ENCODE measurements around the gene FLT1.

DNA sequence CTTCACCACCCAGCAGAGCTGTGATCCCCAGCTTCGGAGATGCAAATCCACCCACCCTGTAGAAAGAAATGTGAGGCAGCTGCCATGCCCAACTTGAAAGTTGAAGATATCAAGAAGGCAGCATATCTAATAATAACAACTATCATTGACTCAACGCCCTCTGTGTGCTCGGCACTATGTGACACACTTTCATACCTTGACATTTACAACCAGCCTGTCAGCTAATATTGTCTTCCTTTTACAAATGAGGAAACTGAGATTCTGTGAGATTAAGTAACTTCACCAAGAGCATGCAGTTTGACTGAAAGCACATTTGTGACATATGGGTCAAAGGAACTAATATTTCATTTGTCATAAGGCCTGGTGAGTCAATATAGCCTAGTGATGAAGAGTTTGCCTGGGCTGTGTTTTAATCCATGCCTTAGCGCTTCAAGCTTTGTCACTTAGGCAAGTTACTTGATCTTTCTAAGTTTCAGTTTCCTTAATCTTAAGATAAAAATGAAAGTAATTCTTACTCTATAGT, 137.0 kb downstream of the FLT1 start:
- no peak for TF ChIP-seq GATA2 (IDR thresholded peaks at IDR 0.05; ENCODE audit: low read depth, low read length)
- no peak for TF ChIP-seq GATA3 (IDR thresholded peaks at IDR 0.05; ENCODE audit: low read depth, low read length)

Data from SH-SY5Y (cell line).